Measurements from ENCODE around the gene RPS6KA4.

RPS6KA4 gene

DNA sequence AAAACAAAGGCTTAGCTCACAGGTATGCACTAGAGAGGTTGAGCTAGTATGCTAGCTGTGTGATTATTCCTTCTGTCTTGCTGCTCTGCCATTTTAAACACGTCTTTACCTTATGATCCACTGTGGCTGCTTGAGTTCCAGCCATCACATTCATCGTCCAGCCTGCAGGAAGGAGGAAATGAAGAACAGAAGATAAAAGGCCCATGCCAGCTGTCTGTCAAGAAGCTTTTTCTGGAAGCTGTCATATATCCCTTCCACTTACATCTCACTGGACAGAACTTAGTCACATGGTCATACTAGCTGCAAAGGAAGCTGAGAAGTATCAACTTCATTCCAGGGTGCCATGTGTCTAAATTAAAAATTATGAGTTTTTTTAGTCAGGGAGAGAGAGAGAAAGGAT is 31.6 kb upstream of the RPS6KA4 start:
- DNase-seq (ENCODE audit: low read depth in 2 of 2) = no peak

GRCh38 chr11:64327993-64328392 is 31.0 kb upstream of the RPS6KA4 start:
- no peak for DNase-seq (ENCODE audit: low read depth in 2 of 2)

DNA sequence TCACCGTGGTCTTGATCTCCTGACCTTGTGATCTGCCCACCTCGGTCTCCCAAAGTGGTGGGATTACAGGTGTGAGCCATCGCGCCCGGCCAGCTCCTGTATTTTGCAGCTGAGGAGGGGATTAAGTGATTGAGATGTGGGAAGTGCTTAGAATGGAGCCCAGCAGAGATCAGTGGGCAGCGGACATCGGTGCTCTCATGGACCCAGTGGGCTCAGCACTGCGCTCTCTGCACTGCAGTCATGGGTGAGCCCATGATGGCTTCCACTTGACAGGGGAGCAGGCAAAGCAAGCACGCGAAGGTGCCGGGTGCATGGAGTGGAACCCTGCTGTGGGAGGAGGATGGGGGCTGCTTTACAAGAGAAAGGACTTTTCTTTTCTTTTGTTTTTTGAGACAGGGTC is 28.1 kb upstream of the RPS6KA4 start:
- DNase-seq (ENCODE audit: low read depth in 2 of 2) = no peak

- DNase-seq (ENCODE audit: low read depth in 2 of 2) = peak; percentile 66 to 75
Measured at GRCh38 chr11:64331569-64332371, 27.2 kb upstream of the RPS6KA4 start.

DNA sequence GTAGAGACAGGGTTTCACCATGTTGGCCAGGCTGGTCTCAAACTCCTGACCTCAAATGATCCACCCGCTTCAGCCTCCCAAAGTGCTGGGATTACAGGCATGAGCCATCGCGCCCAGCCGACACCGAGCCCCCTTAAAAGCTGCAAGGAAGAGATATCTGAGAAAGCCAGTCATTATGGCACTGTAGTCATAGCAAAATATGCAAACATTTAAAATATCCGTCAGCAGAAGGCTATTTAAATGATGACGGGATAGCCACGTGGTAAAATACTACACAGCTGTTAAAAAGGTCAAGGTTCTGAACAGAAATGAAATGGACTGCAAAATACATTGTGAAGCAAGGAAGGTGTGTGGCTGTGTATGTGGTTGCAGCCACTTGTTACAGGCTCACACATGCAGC is 25.4 kb upstream of the RPS6KA4 start:
- no peak for DNase-seq (ENCODE audit: low read depth in 2 of 2)

GRCh38 chr11:64334764-64335735 is 23.9 kb upstream of the RPS6KA4 start:
- no peak for DNase-seq (ENCODE audit: low read depth in 2 of 2)

DNA sequence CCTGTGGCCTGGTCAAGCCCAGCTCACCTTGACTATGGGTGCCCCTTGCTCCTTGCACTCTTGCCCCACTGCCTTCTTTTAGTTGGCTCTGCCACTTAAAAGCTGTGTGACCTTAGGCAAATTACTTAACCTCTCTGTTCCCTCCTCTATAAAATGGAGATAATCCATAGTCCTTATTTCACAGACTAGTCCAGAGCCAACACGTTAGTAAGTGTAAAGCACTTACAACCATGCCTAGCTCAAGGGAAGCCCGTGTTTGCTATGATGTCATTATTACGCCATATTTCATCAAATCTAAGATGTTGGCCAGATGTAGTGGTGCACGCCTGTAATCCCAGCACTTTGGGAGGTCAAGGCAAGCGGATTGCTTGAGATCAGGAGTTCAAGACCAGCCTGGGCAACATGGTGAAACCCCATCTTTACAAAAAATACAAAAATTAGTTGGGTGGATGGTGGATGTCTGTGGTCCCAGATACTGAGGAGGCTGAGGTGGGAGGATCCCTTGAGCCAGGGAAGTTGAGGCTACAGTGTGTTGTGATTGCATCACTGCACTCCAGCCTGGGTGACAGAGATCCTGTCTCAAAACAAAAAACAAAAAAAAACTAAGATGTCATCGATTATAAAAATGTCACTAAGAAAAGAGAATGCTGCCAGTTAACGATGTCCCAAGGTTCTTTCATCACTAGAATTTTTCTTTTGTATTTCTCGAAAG is 21.3 kb upstream of the RPS6KA4 start:
- no peak for DNase-seq (ENCODE audit: low read depth in 2 of 2)

DNA sequence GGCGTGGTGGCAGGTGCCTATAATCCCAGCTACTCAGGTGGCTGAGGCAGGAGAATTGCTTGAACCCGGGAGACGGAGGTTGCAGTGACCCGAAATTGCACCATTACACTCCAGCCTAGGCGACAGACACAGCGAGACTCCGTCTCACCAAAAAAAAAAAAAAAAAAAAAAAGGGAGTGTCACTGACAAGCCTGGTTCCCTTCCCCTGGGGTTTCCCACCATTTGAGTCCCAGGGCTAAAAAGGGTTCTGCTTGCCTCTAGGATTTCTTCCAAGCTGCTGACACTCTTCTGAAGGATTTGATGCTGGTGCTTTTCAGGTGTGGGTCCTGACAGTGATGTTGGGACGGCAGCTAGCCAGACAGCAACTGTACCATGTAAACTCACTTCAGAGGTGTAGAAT is 20.2 kb upstream of the RPS6KA4 start:
- DNase-seq (ENCODE audit: low read depth in 2 of 2) = no peak

- DNase-seq (ENCODE audit: low read depth in 2 of 2) = no peak
Measured at GRCh38 chr11:64339286-64339685, 19.7 kb upstream of the RPS6KA4 start.

GRCh38 chr11:64339754-64340408 is 19.1 kb upstream of the RPS6KA4 start, which contains the start of gene CCDC88B:
TSS of gene CCDC88B (plus strand) at chr11:64340204. CDS start at chr11:64340267, 63 bp downstream.
- DNase-seq (ENCODE audit: low read depth in 2 of 2) = peak; percentile 73 to 76

DNA sequence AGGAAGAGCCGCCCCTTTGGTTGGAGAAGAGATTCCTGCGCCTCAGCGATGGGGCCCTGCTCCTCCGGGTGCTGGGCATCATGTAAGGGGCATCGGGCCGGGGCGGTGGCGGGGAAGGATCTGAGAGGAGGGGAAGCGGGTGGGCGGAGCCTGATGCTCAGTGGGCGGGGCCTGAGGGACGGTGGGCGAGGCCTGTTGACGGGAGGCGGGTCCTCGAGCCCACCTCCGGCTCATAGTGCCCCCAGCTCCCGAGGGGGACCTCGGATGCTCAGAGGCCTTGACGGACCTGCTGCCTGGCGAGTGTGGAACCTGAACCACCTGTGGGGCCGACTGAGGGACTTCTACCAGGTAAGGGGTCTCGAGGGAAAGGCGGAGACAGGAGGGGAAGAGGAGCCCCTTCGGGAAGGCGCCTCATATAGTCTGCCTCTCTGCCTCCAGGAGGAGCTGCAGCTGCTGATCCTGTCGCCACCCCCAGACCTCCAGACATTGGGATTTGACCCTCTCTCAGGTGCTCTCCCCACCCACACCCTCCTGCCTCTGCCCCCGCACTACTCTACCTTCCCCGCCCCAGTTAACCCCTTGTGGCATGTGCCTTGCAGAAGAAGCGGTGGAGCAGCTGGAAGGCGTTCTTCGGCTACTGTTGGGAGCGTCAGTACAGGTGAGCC is 18.2 kb upstream of the RPS6KA4 start:
- DNase-seq (ENCODE audit: low read depth in 2 of 2) = peak; percentile 67 to 88

- DNase-seq (ENCODE audit: low read depth in 2 of 2) = no peak
Measured at GRCh38 chr11:64341429-64341828, 17.5 kb upstream of the RPS6KA4 start.

- DNase-seq (ENCODE audit: low read depth in 2 of 2) = peak; percentile 87 to 96
Measured at GRCh38 chr11:64341851-64342791, 16.8 kb upstream of the RPS6KA4 start.

DNA sequence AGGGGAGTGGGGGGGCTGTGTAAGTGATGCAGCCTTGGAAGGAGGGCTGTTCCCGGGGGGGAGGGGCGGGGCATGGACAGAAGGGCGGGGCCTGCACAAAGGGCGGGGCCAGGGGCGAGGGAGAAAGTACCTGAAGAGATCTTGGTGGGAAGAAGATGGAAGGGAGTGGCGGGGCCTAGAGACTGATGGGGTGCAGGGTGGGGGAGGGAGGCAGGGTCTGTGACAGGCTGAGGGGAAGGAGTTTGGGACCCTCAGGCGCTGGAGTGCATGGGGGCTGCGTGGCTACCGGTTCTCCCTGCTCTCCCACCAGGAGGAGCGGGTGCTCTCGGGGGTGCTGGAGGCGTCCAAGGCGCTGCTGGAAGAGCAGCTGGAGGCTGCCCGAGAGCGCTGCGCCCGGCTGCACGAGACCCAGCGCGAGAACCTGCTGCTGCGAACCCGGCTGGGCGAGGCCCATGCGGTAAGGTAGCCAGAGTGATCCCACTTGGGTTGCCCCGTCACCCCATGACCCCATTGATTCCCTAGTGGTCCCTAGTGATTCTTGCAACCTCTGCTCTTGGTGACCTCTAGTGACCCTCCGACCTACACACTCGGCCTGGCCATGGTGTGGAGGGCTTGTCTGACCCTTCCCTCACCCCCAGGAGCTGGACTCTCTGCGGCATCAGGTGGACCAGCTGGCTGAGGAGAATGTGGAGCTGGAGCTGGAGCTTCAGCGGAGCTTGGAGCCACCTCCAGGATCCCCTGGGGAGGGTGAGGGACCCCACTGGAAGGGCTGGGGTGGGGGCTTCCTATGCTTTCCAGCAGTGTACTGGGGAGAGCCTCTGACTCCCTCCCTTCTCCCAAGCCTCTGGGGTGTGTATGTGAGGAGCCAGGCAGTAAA is 15.9 kb upstream of the RPS6KA4 start:
- no peak for DNase-seq (ENCODE audit: low read depth in 2 of 2)

DNA sequence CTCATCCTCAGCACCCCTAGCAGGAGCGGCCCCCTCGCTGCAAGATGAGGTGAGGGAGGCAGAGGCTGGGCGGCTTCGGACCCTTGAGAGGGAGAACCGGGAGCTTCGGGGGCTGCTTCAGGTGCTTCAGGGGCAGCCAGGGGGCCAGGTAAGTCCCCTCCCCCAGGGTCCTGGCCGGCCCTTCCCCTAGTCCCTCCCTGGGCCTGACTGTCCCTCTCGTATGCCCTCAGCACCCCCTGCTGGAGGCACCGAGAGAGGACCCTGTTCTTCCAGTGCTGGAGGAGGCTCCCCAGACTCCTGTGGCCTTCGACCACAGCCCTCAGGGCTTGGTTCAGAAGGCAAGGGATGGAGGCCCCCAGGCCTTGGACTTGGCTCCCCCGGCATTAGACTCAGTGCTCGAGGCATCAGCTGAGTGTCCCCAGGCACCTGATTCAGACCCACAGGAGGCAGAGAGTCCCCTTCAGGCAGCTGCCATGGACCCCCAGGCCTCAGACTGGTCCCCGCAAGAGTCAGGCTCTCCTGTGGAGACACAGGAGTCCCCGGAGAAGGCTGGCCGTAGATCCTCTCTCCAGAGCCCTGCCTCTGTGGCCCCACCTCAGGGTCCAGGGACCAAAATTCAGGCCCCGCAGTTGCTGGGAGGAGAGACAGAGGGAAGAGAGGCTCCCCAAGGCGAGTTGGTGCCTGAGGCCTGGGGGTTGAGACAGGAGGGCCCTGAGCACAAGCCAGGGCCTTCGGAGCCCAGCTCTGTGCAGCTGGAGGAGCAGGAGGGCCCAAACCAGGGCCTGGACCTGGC is 15.0 kb upstream of the RPS6KA4 start:
- DNase-seq (ENCODE audit: low read depth in 2 of 2) = no peak

- DNase-seq (ENCODE audit: low read depth in 2 of 2) = no peak
Measured at GRCh38 chr11:64344787-64345186, 14.2 kb upstream of the RPS6KA4 start.

DNA sequence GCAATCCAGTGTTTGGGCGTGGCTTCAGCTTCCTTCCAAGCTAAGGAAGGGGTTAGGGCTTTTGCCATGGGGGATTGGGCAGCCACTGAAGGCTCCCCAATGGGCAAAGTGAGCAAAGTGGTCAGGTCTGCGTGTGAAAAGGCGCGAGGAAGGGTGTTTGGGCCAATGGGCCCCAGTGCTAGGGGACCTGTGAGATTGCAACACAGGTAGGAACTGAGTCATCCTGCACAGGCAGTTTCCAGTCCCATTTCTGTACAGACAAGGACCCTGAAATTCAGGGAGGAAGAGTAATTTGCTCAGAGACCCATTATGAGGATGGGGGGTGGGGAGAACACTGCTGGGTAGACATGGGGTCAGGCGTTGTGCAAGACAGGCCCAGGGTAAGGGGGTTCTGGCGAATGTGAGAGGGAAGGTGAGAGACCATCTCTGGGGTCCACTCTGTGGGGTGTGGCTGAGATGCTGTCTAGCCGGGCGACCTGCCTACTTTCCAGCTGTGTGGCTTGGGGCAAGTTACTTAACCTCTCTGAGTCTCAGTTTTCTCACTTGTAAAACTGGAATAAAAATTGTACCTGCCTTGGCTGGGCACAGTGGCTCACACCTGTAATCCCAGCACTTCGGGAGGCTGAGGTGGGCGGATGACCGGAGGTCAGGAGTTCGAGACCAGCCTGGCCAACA is 11.6 kb upstream of the RPS6KA4 start:
- no peak for DNase-seq (ENCODE audit: low read depth in 2 of 2)

All from stimulated activated CD4-positive, alpha-beta T cell treated with anti-CD3 and anti-CD28 coated beads, Interleukin-4, amount 100 ng/mL, for 48 hours (primary cell).